SK-N-DZ (cell line): ENCODE measurements around the gene GCFC2.
A peak's percentile ranks its signal among the peaks of the same experiment; 100 is the strongest.
"Not testable (repeated sequence)": the region's sequence is repeated elsewhere in the genome, so short reads cannot be mapped to it uniquely, and the experiment has no call there.

ENCODE experiments used
- DNase-seq: peaks from one replicate; pipeline ENCODE4 v3.0.0-alpha.2; 2015; ENCODE audit warnings: low spot score

The GCFC2 gene

GRCh38 chr2:75680402-75680801, 30.3 kb downstream of the GCFC2 start:
- no peak for DNase-seq

GRCh38 chr2:75679556-75679955, 31.2 kb downstream of the GCFC2 start:
- no peak for DNase-seq

- DNase-seq: no peak
These were observed 34.3 kb downstream of the GCFC2 start for GRCh38 chr2:75676464-75676863.

GRCh38 chr2:75675908-75676307, 34.8 kb downstream of the GCFC2 start:
- no peak for DNase-seq

GRCh38 chr2:75675423-75675822, 35.3 kb downstream of the GCFC2 start:
- DNase-seq: not testable (repeated sequence)

GRCh38 chr2:75667884-75668283, 42.8 kb downstream of the GCFC2 start:
- DNase-seq: no peak

GRCh38 chr2:75666911-75667310, 43.8 kb downstream of the GCFC2 start:
- DNase-seq: no peak

- DNase-seq: no peak
These were observed 52.9 kb downstream of the GCFC2 start for GRCh38 chr2:75657798-75658197.

- DNase-seq: no peak
These were observed 54.2 kb downstream of the GCFC2 start for GRCh38 chr2:75656563-75656962.

- DNase-seq: no peak
These were observed 54.9 kb downstream of the GCFC2 start for GRCh38 chr2:75655861-75656260.

- no peak for DNase-seq
These were observed 56.7 kb downstream of the GCFC2 start for GRCh38 chr2:75654012-75654411.

GRCh38 chr2:75647771-75648170, 62.9 kb downstream of the GCFC2 start:
- DNase-seq: no peak

- DNase-seq: peak; percentile 92
These were observed 63.9 kb downstream of the GCFC2 start, which contains the start of gene MRPL19 for GRCh38 chr2:75646583-75647425. Gene MRPL19, plus strand, starts transcription at chr2:75646783. Its CDS starts 25 bp downstream, at chr2:75646808.

- no peak for DNase-seq
These were observed 64.6 kb downstream of the GCFC2 start for GRCh38 chr2:75646090-75646582.

GRCh38 chr2:75645643-75646042, 65.1 kb downstream of the GCFC2 start:
- no peak for DNase-seq

GRCh38 chr2:75643980-75644379, 66.7 kb downstream of the GCFC2 start:
- no peak for DNase-seq

GRCh38 chr2:75641587-75641986, 69.1 kb downstream of the GCFC2 start:
- DNase-seq: no peak

GRCh38 chr2:75640621-75641121, 70.0 kb downstream of the GCFC2 start:
- peak; percentile 37 for DNase-seq

GRCh38 chr2:75637568-75637967, 73.1 kb downstream of the GCFC2 start:
- DNase-seq: peak; percentile 7

GRCh38 chr2:75634945-75635344, 75.8 kb downstream of the GCFC2 start:
- DNase-seq: no peak

GRCh38 chr2:75633620-75634019, 77.1 kb downstream of the GCFC2 start:
- no peak for DNase-seq

- DNase-seq: no peak
These were observed 77.9 kb downstream of the GCFC2 start for GRCh38 chr2:75632813-75633212.

GRCh38 chr2:75632091-75632701, 78.5 kb downstream of the GCFC2 start:
- DNase-seq: no peak
